ENCODE measurements around the gene PUSL1. TPM values are rescaled to one million over a fixed set of nuclear protein-coding genes. Genes with fewer than 3 reads are reported as not detected.

The PUSL1 gene
- total and polyA plus RNA-seq, 2 of the 13 experiments (the other 11 are each of a cell fraction or from before 2014, with no cell fraction given), result 8.3 to 22.2 TPM

GRCh38 chr1:1357871-1358432 is 49.6 kb downstream of the PUSL1 start (continued):
- TF ChIP-seq E2F1 (CRISPR knock-in tag; IDR thresholded peaks at IDR 0.05) (no peak), ZNF562 (CRISPR knock-in tag; IDR thresholded peaks at IDR 0.05; ENCODE audit: borderline replicate concordance) (no peak), SOX6 (IDR thresholded peaks at IDR 0.05) (no peak), SOX6 (CRISPR knock-in tag; IDR thresholded peaks at IDR 0.05) (no peak)

- H3K27ac ChIP-seq (ENCODE audit: extremely low read length, insufficient read depth, low read length), result peak within 1 kb of the TSS; percentile 88
- CTCF ChIA-PET (ENCODE audit: low intra/inter-chr PET ratio, low total read pairs), result no interaction called here
- ATAC-seq, result peak; percentile 28
- peak within 1 kb of the TSS; percentile 92 for H3K4me2 ChIP-seq (ENCODE audit: low read depth, low read length)
- no peaks in the 10 kb centered on the region for H3K36me3 ChIP-seq (replicated peaks in 1 of 2; ENCODE audit: control insufficient read depth in 1 of 2, insufficient read depth in 2 of 2, low read length in 2 of 2)
- peaks cover 57% of the 10 kb centered on the region for H3K4me1 ChIP-seq (ENCODE audit: insufficient read depth, low read length)
- H3K79me2 ChIP-seq (ENCODE audit: insufficient read depth, low read length), result peaks cover 4% of the 10 kb centered on the region
- peak within 1 kb of the TSS; percentile 80 for H3K9ac ChIP-seq (ENCODE audit: insufficient read depth, low read depth, low read length)
- H3K27me3 ChIP-seq (ENCODE audit: control insufficient read depth in 1 of 2, insufficient read depth in 2 of 2, low read length in 2 of 2), result no peaks in the 10 kb centered on the region
- no peak for FAIRE-seq
- H4K20me1 ChIP-seq (ENCODE audit: insufficient read depth, low read length), result no peaks in the 10 kb centered on the region
- WGBS (ENCODE audit: low lambda C conversion rate), result 35% methylated on average over 15 of the region's 29 CpGs
- POLR2A ChIA-PET, result interaction anchor here (0.6 to 4.0 kb wide), 9 partner anchors 10 to 72 kb away, joined by 3 to 38 read pairs (median 7); partner anchors contain the start of genes AURKAIP1, CCNL2, DVL1 and MRPL20
- intact Hi-C loops (cut with micrococcal nuclease; ENCODE audit: unreplicated experiment) (no loop called here), in situ Hi-C loops (cut with HindIII; ENCODE audit: extremely low pct_ligation_motif_present, low pct_unique_long_range_greater_than_20kb) (no loop called here)
- no TSS peak for BruUV-seq (replicated peaks)
- no peak within 1 kb of the TSS for H2AFZ ChIP-seq (ENCODE audit: low read length)
- H3K4me3 ChIP-seq (replicated peaks in 1 of 3; ENCODE audit: insufficient read depth in 1 of 3, low read depth in 2 of 3, low read length in 3 of 3), result peak within 1 kb of the TSS; percentile 69 to 74 (median 71)
- DNase-seq (ENCODE audit: low spot score), result peak; percentile 79
- no peaks in the 10 kb centered on the region for H3K9me3 ChIP-seq (ENCODE audit: low read length)
- TF ChIP-seq SNRNP70 (IDR thresholded peaks at IDR 0.05; ENCODE audit: low read depth, low read length) (no peak), ZNF788 (CRISPR knock-in tag; IDR thresholded peaks at IDR 0.05; ENCODE audit: borderline replicate concordance) (no peak), TCF12 (IDR thresholded peaks at IDR 0.05) (no peak), TCF12 (CRISPR knock-in tag; IDR thresholded peaks at IDR 0.05) (0 out of 2 replicates have a peak, but pooled peaks have one; percentile 58), GATAD1 (CRISPR knock-in tag; IDR thresholded peaks at IDR 0.05) (0 out of 2 replicates have a peak, but pooled peaks have one; percentile 42), JUN (CRISPR knock-in tag; IDR thresholded peaks at IDR 0.05) (0 out of 2 replicates have a peak, but pooled peaks have one; percentile 23), SOX13 (IDR thresholded peaks at IDR 0.05) (no peak), SOX13 (CRISPR knock-in tag; conservative IDR thresholded peaks at IDR 0.05 in 1 of 2, IDR thresholded peaks at IDR 0.05 in 1 of 2) (peak in 1 of 2 experiments; percentile 43; a peak in 2 of 4 replicates), KAT8 (CRISPR knock-in tag; IDR thresholded peaks at IDR 0.05) (peak; percentile 57), NFATC3 (CRISPR knock-in tag; IDR thresholded peaks at IDR 0.05) (no peak), ZNF646 (CRISPR knock-in tag; IDR thresholded peaks at IDR 0.05) (no peak)
Measured at GRCh38 chr1:1358433-1359271, 50.3 kb downstream of the PUSL1 start, which contains the start of gene MXRA8. Gene MXRA8 (minus strand): TSS chr1:1358555. CDS start chr1:1358504, 51 bp downstream.

Data from HepG2 (cell line).